ENCODE data around the gene PSMB1.

Gene PSMB1

DNA sequence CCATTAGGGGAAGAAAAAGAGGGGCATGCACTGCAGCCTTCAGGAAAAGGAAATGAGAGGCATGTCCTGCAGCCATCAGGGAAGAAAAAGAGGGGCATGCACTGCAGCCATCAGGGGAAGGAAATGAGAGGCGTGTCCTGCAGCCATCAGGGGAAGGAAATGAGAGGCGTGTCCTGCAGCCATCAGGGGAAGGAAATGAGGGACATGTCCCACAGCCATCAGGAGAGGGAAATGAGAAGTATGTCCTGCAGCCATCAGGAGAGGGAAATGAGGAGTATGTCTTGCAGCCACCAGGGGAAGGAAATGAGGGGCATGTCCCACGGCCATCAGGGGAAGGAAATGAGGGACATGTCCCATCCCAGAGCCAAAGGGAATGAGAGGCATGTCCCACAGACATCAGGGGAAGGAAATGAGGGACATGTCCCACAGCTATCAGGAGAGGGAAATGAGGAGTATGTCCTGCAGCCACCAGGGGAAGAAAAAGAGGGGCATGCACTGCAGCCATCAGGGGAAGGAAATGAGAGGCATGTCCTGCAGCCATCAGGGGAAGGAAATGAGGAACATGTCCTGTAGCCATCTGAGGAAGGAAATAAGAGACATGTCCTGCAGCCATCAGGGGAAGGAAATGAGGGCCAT, 52.0 kb downstream of the PSMB1 start:
- Histone ChIP-seq H3K27ac (ENCODE audit: low read length) (no peak overlapping the region), H3K36me3 (ENCODE audit: control insufficient read depth in 1 of 2, insufficient read depth in 2 of 2, low read length in 2 of 2) (no peaks in the 10 kb centered on the region), H3K27me3 (ENCODE audit: low read depth, low read length) (no peaks in the 10 kb centered on the region), H3K4me3 (ENCODE audit: low read depth in 1 of 2, low read length in 2 of 2) (no peak overlapping the region), H3K9me3 (ENCODE audit: control insufficient read depth in 1 of 2, low read length in 2 of 2) (peaks cover 5 to 26% of the 10 kb centered on the region in 2 donors), H3K4me1 (ENCODE audit: control insufficient read depth in 1 of 2, insufficient read depth in 2 of 2, low read length in 2 of 2) (no peaks in the 10 kb centered on the region)

DNA sequence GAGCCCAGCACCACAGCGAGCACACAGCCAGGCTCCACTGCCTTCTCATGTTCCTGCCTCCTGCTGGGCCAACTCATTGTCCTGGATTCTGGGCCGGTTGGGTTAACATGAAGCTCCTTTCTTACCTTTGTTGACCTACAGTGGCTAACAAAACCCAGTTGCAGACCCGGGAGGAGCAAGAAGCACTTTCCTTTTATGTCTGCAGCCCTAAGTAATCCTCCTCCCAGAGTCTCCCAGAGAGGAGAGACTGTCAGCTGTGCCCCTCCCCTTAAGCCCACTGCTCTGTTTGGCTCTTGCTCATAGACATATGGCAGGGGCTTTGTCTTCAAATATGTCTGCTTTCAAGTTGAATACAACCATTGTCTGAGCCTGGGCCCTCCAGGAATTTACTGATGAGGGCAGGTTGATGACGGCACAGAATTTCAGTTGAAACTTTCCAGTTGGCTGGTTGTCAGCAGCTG, 55.2 kb downstream of the PSMB1 start:
- Histone ChIP-seq H3K36me3 (ENCODE audit: control insufficient read depth in 1 of 2, insufficient read depth in 2 of 2, low read length in 2 of 2) (no peaks in the 10 kb centered on the region), H3K27ac (ENCODE audit: low read length) (no peak overlapping the region), H3K4me3 (ENCODE audit: low read depth in 1 of 2, low read length in 2 of 2) (no peak overlapping the region), H3K4me1 (ENCODE audit: control insufficient read depth in 1 of 2, insufficient read depth in 2 of 2, low read length in 2 of 2) (no peaks in the 10 kb centered on the region), H3K9me3 (ENCODE audit: control insufficient read depth in 1 of 2, low read length in 2 of 2) (peaks cover under 1 to 19% of the 10 kb centered on the region in 2 donors), H3K27me3 (ENCODE audit: low read depth, low read length) (no peaks in the 10 kb centered on the region)

- no peaks in the 10 kb centered on the region for H3K27me3 ChIP-seq (ENCODE audit: low read depth, low read length)
- no peak overlapping the region for H3K27ac ChIP-seq (ENCODE audit: low read length)
- H3K4me1 ChIP-seq (ENCODE audit: control insufficient read depth in 1 of 2, insufficient read depth in 2 of 2, low read length in 2 of 2): no peaks in the 10 kb centered on the region
- no peak overlapping the region for H3K4me3 ChIP-seq (ENCODE audit: low read depth in 1 of 2, low read length in 2 of 2)
- no peaks in the 10 kb centered on the region for H3K36me3 ChIP-seq (ENCODE audit: control insufficient read depth in 1 of 2, insufficient read depth in 2 of 2, low read length in 2 of 2)
- no peaks in the 10 kb centered on the region for H3K9me3 ChIP-seq (ENCODE audit: control insufficient read depth in 1 of 2, low read length in 2 of 2)
Observed at GRCh38 chr6:170493354-170493753, 59.8 kb downstream of the PSMB1 start.

GRCh38 chr6:170490259-170490658, 62.8 kb downstream of the PSMB1 start:
- Histone ChIP-seq H3K4me1 (ENCODE audit: control insufficient read depth in 1 of 2, insufficient read depth in 2 of 2, low read length in 2 of 2) (no peaks in the 10 kb centered on the region), H3K36me3 (ENCODE audit: control insufficient read depth in 1 of 2, insufficient read depth in 2 of 2, low read length in 2 of 2) (no peaks in the 10 kb centered on the region), H3K9me3 (ENCODE audit: control insufficient read depth in 1 of 2, low read length in 2 of 2) (no peaks in the 10 kb centered on the region), H3K27me3 (ENCODE audit: low read depth, low read length) (no peaks in the 10 kb centered on the region), H3K27ac (ENCODE audit: low read length) (no peak overlapping the region), H3K4me3 (ENCODE audit: low read depth in 1 of 2, low read length in 2 of 2) (no peak overlapping the region)

GRCh38 chr6:170489836-170490235, 63.3 kb downstream of the PSMB1 start:
- Histone ChIP-seq H3K4me1 (ENCODE audit: control insufficient read depth in 1 of 2, insufficient read depth in 2 of 2, low read length in 2 of 2) (no peaks in the 10 kb centered on the region), H3K36me3 (ENCODE audit: control insufficient read depth in 1 of 2, insufficient read depth in 2 of 2, low read length in 2 of 2) (no peaks in the 10 kb centered on the region), H3K4me3 (ENCODE audit: low read depth in 1 of 2, low read length in 2 of 2) (no peak overlapping the region), H3K27ac (ENCODE audit: low read length) (no peak overlapping the region), H3K27me3 (ENCODE audit: low read depth, low read length) (no peaks in the 10 kb centered on the region), H3K9me3 (ENCODE audit: control insufficient read depth in 1 of 2, low read length in 2 of 2) (no peaks in the 10 kb centered on the region)

DNA sequence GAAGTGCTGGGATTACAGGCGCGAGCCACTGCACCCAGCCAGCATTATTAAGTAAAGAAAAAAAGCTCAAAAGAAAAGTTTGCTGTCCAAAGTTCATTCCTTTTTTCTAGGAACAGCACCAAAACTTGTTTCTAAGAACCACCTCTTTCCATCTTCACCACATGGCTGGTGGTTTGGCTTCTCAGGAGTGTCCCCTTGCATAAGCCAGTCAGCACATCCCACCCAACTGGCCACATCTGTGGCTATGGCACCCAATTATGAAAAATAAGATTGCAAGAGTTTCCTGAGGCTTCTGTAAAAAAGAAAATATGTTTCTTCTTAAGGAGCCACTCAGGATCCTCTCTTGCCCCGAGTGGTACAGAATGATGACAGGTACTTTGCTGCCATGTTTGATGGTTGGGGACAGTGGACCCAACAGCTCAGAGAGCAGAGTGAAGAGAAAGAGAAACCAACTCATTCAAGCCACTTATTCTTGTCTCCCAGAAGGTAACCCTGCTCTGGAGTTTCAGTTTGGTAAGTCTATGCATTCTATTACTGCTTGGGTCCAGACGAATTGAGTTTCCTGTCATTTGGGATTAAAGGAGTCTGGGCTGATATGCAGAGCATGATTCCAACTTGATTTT, 65.3 kb downstream of the PSMB1 start:
- Histone ChIP-seq H3K4me3 (ENCODE audit: low read depth in 1 of 2, low read length in 2 of 2) (no peak overlapping the region), H3K36me3 (ENCODE audit: control insufficient read depth in 1 of 2, insufficient read depth in 2 of 2, low read length in 2 of 2) (no peaks in the 10 kb centered on the region), H3K4me1 (ENCODE audit: control insufficient read depth in 1 of 2, insufficient read depth in 2 of 2, low read length in 2 of 2) (no peaks in the 10 kb centered on the region), H3K27me3 (ENCODE audit: low read depth, low read length) (no peaks in the 10 kb centered on the region), H3K27ac (ENCODE audit: low read length) (no peak overlapping the region), H3K9me3 (ENCODE audit: control insufficient read depth in 1 of 2, low read length in 2 of 2) (no peaks in the 10 kb centered on the region)

- H3K27ac ChIP-seq (ENCODE audit: low read length): no peak overlapping the region
Observed at GRCh38 chr6:170485159-170485558, 67.9 kb downstream of the PSMB1 start.

More at GRCh38 chr6:170485159-170485558, 67.9 kb downstream of the PSMB1 start:
- no peaks in the 10 kb centered on the region for H3K9me3 ChIP-seq (ENCODE audit: control insufficient read depth in 1 of 2, low read length in 2 of 2)
- H3K36me3 ChIP-seq (ENCODE audit: control insufficient read depth in 1 of 2, insufficient read depth in 2 of 2, low read length in 2 of 2): no peaks in the 10 kb centered on the region
- no peaks in the 10 kb centered on the region for H3K4me1 ChIP-seq (ENCODE audit: control insufficient read depth in 1 of 2, insufficient read depth in 2 of 2, low read length in 2 of 2)
- H3K4me3 ChIP-seq (ENCODE audit: low read depth in 1 of 2, low read length in 2 of 2): no peak overlapping the region
- H3K27me3 ChIP-seq (ENCODE audit: low read depth, low read length): no peaks in the 10 kb centered on the region

All from muscle layer of duodenum (tissue), 2 donors.